ENCODE data around the gene SMARCB1. TPM values are rescaled to one million over a fixed set of nuclear protein-coding genes. Genes with fewer than 3 reads are reported as not detected.
A peak's percentile ranks its signal among the peaks of the same experiment; 100 is the strongest.

The SMARCB1 gene
- total and polyA plus RNA-seq, 5 donors from 2014 or later: 28.3 to 58.4 (median 30.6) TPM

DNA sequence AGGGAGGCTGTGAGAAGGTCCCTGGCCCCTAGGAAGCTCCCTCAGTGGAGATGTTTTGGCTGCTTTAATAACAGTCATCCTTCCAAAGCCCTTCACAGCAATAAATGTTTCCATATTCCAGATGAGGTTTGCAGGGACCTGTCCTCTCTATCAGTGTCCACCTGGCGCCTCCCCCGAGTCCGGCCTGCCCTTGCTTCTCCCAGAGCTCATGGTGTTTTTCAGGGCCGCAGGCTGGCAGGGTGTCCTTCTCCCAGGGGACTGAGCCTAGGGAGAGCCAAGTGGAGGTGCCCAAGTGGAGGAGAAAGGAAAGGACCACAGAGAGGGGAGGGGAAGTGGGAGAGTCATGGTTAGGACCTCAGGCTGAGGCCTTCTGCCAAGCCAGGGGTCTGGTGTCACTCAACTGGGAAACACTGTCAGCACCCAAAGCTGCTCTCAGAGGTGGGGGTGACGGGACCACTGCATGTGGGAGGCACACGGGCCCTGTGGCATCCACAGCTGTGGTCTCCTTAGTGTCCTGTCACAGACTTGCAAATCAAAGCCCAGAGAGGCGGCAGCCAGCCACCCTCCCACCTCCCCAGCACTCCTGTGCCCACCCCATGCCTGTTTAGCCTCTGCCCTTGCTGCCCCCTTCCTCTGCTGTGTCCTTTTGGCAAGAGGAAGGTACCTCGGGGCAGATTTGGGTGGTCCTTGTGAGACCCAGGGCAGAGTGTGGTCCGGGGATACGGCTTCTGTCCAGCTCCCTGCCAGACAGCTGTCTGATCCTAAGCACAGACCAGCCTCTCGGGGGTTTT lies 45.7 kb downstream of the SMARCB1 start:
- no peaks in the 10 kb centered on the region for H3K27me3 Mint-ChIP-seq
- DNase-seq: no peak
- no peak for ATAC-seq (ENCODE audit: low read depth in 2 of 2)
- Histone ChIP-seq H3K36me3 (ENCODE audit: control insufficient read depth, insufficient read depth, low read length) (peaks cover 33% of the 10 kb centered on the region), H3K4me3 (ENCODE audit: low read depth, low read length) (no peak overlapping the region), H3K4me1 (ENCODE audit: control insufficient read depth, insufficient read depth, low read length, poor library complexity, severe bottlenecking) (no peaks in the 10 kb centered on the region), H3K27ac (ENCODE audit: insufficient read depth, low read length, poor library complexity, severe bottlenecking) (no peak overlapping the region), H3K9me3 (ENCODE audit: control insufficient read depth in 2 of 2, low read length in 2 of 2) (no peaks in the 10 kb centered on the region), H3K27me3 (ENCODE audit: control insufficient read depth, insufficient read depth, low read length) (no peaks in the 10 kb centered on the region)
- H3K4me1 Mint-ChIP-seq: peaks cover 7 to 13% (median 9%) of the 10 kb centered on the region in 4 donors
- H3K4me3 Mint-ChIP-seq: peak overlapping the region in 1 of 4 donors; percentile 43
- no peak overlapping the region for H3K27ac Mint-ChIP-seq
- peaks cover 0 to 2% (median 0%) of the 10 kb centered on the region in 7 donors for H3K9me3 Mint-ChIP-seq
- H3K36me3 Mint-ChIP-seq: peaks cover 7% of the 10 kb centered on the region

DNA sequence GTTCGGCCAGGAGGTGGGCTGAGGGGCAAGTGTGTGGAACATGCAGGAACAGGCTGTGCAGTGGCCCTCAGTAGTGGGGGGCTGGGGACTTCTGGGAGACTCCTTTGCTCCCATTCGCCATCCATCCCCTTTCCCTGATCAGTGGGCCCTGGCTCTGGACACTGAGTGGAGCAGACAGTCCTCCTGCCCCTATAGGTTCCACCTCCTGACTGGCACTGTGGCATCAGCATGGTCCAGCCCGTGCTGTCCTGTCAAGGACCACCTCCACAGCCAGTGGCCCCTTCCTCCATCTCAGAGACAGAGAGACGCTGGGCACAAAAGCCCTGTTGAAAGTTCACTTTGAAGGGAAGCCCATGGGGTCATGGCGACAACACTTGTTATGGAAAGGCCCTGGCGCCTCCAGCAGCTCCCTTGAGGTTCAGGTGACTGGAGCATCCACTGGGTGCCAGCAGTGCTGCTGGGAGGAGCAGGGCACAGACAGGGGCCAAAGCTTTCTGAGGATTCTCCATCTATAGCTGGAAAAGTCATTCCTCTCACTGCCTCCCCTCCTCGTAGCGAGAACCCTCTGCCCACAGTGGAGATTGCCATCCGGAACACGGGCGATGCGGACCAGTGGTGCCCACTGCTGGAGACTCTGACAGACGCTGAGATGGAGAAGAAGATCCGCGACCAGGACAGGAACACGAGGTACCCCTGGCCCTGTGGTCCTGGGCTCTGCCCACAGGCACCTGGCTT lies 46.4 kb downstream of the SMARCB1 start:
- ATAC-seq (ENCODE audit: low read depth in 2 of 2): no peak
- H3K27ac Mint-ChIP-seq: no peak overlapping the region
- no peaks in the 10 kb centered on the region for H3K27me3 Mint-ChIP-seq
- DNase-seq: no peak
- peaks cover 6% of the 10 kb centered on the region for H3K4me1 ChIP-seq (ENCODE audit: control insufficient read depth, insufficient read depth, low read length, poor library complexity, severe bottlenecking)
- H3K4me3 Mint-ChIP-seq: no peak overlapping the region
- peaks cover 30% of the 10 kb centered on the region for H3K36me3 ChIP-seq (ENCODE audit: control insufficient read depth, insufficient read depth, low read length)
- no peaks in the 10 kb centered on the region for H3K9me3 ChIP-seq (ENCODE audit: control insufficient read depth in 2 of 2, low read length in 2 of 2)
- peaks cover 0 to 2% (median 0%) of the 10 kb centered on the region in 7 donors for H3K9me3 Mint-ChIP-seq
- H3K4me1 Mint-ChIP-seq: peaks cover 9 to 17% (median 12%) of the 10 kb centered on the region in 4 donors
- no peak overlapping the region for H3K4me3 ChIP-seq (ENCODE audit: low read depth, low read length)
- no peak overlapping the region for H3K27ac ChIP-seq (ENCODE audit: insufficient read depth, low read length, poor library complexity, severe bottlenecking)
- H3K36me3 Mint-ChIP-seq: peaks cover 7% of the 10 kb centered on the region
- H3K27me3 ChIP-seq (ENCODE audit: control insufficient read depth, insufficient read depth, low read length): no peaks in the 10 kb centered on the region

GRCh38 chr22:23833911-23834317 lies 47.1 kb downstream of the SMARCB1 start:
- DNase-seq (no peak), ATAC-seq (ENCODE audit: low read depth in 2 of 2) (no peak)
- H3K27ac Mint-ChIP-seq: no peak overlapping the region
- Histone ChIP-seq H3K27me3 (ENCODE audit: control insufficient read depth, insufficient read depth, low read length) (no peaks in the 10 kb centered on the region), H3K27ac (ENCODE audit: insufficient read depth, low read length, poor library complexity, severe bottlenecking) (no peak overlapping the region), H3K36me3 (ENCODE audit: control insufficient read depth, insufficient read depth, low read length) (peaks cover 30% of the 10 kb centered on the region), H3K4me1 (ENCODE audit: control insufficient read depth, insufficient read depth, low read length, poor library complexity, severe bottlenecking) (peaks cover 9% of the 10 kb centered on the region), H3K9me3 (ENCODE audit: control insufficient read depth in 2 of 2, low read length in 2 of 2) (no peaks in the 10 kb centered on the region), H3K4me3 (ENCODE audit: low read depth, low read length) (no peak overlapping the region)
- peaks cover 9 to 15% (median 14%) of the 10 kb centered on the region in 4 donors for H3K4me1 Mint-ChIP-seq
- H3K9me3 Mint-ChIP-seq: peaks cover 0 to 2% (median 0%) of the 10 kb centered on the region in 7 donors
- H3K27me3 Mint-ChIP-seq: no peaks in the 10 kb centered on the region
- peaks cover 7% of the 10 kb centered on the region for H3K36me3 Mint-ChIP-seq
- H3K4me3 Mint-ChIP-seq: no peak overlapping the region

GRCh38 chr22:23834406-23834792 lies 47.6 kb downstream of the SMARCB1 start:
- Histone ChIP-seq H3K9me3 (ENCODE audit: control insufficient read depth in 2 of 2, low read length in 2 of 2) (no peaks in the 10 kb centered on the region), H3K36me3 (ENCODE audit: control insufficient read depth, insufficient read depth, low read length) (peaks cover 26% of the 10 kb centered on the region), H3K4me1 (ENCODE audit: control insufficient read depth, insufficient read depth, low read length, poor library complexity, severe bottlenecking) (peaks cover 12% of the 10 kb centered on the region), H3K4me3 (ENCODE audit: low read depth, low read length) (no peak overlapping the region), H3K27ac (ENCODE audit: insufficient read depth, low read length, poor library complexity, severe bottlenecking) (no peak overlapping the region), H3K27me3 (ENCODE audit: control insufficient read depth, insufficient read depth, low read length) (no peaks in the 10 kb centered on the region)
- H3K36me3 Mint-ChIP-seq: peaks cover 7% of the 10 kb centered on the region
- no peak for DNase-seq
- no peak overlapping the region for H3K27ac Mint-ChIP-seq
- ATAC-seq (ENCODE audit: low read depth in 2 of 2): no peak
- H3K9me3 Mint-ChIP-seq: peaks cover 0 to 2% (median 0%) of the 10 kb centered on the region in 7 donors
- H3K4me1 Mint-ChIP-seq: peaks cover 9 to 18% (median 14%) of the 10 kb centered on the region in 4 donors
- no peak overlapping the region for H3K4me3 Mint-ChIP-seq
- no peaks in the 10 kb centered on the region for H3K27me3 Mint-ChIP-seq

DNA sequence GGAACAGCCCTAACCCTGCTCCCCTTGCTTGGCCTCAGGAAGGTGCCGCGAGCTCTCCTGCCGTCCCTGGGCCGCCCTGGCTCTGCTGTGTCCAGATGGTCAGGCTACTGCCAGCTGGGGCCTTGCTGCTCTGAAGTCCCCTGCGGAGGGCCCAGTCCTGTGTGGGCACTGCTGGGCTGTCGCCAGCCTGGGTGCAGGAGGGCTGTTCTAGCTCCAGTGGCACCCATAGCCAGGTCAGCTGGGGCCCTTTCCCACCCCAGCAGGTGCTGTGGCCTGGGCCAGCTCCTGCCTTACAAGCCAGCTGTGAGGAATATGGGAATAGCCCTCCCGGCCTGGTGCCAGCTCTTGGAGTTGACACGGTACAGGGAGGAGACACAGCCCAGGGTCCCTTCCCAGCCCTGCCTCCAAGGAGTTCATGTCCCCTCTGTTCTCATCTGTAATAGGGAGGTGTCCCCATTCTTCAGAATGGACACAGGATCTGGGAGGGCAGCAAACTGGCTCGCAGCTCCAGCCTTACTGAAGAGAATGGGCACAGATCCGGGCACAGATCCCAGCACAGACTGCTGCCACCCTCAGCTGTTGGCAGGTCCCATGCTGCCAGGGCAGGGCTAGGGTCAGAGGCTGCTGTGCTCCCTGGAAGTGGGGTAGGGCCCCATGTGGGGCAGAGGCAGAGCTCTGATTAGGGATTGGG lies 48.2 kb downstream of the SMARCB1 start:
- H3K4me3 ChIP-seq (ENCODE audit: low read depth, low read length): no peak overlapping the region
- H3K4me3 Mint-ChIP-seq: no peak overlapping the region
- no peak overlapping the region for H3K27ac ChIP-seq (ENCODE audit: insufficient read depth, low read length, poor library complexity, severe bottlenecking)
- peaks cover 22% of the 10 kb centered on the region for H3K36me3 ChIP-seq (ENCODE audit: control insufficient read depth, insufficient read depth, low read length)
- DNase-seq (no peak), ATAC-seq (ENCODE audit: low read depth in 2 of 2) (no peak)
- H3K9me3 Mint-ChIP-seq: peaks cover 0 to 2% (median 0%) of the 10 kb centered on the region in 7 donors
- H3K4me1 ChIP-seq (ENCODE audit: control insufficient read depth, insufficient read depth, low read length, poor library complexity, severe bottlenecking): peaks cover 16% of the 10 kb centered on the region
- H3K4me1 Mint-ChIP-seq: peaks cover 6 to 21% (median 12%) of the 10 kb centered on the region in 4 donors
- H3K27me3 ChIP-seq (ENCODE audit: control insufficient read depth, insufficient read depth, low read length): no peaks in the 10 kb centered on the region
- H3K27me3 Mint-ChIP-seq: no peaks in the 10 kb centered on the region
- H3K9me3 ChIP-seq (ENCODE audit: control insufficient read depth in 2 of 2, low read length in 2 of 2): no peaks in the 10 kb centered on the region
- H3K36me3 Mint-ChIP-seq: peaks cover 7% of the 10 kb centered on the region
- no peak overlapping the region for H3K27ac Mint-ChIP-seq

- Mint-ChIP-seq H3K4me1 (peaks cover 0 to 21% (median 8%) of the 10 kb centered on the region in 4 donors), H3K9me3 (peaks cover 0 to 2% (median 0%) of the 10 kb centered on the region in 7 donors), H3K27me3 (no peaks in the 10 kb centered on the region), H3K4me3 (peak overlapping the region in 2 of 4 donors; percentile 40 to 58), H3K27ac (peak overlapping the region in 1 of 3 donors; percentile 20), H3K36me3 (peaks cover 4% of the 10 kb centered on the region)
- Histone ChIP-seq H3K4me3 (ENCODE audit: low read depth, low read length) (no peak overlapping the region), H3K27ac (ENCODE audit: insufficient read depth, low read length, poor library complexity, severe bottlenecking) (no peak overlapping the region), H3K4me1 (ENCODE audit: control insufficient read depth, insufficient read depth, low read length, poor library complexity, severe bottlenecking) (peaks cover 16% of the 10 kb centered on the region), H3K9me3 (ENCODE audit: control insufficient read depth in 2 of 2, low read length in 2 of 2) (no peaks in the 10 kb centered on the region), H3K36me3 (ENCODE audit: control insufficient read depth, insufficient read depth, low read length) (peaks cover 22% of the 10 kb centered on the region), H3K27me3 (ENCODE audit: control insufficient read depth, insufficient read depth, low read length) (no peaks in the 10 kb centered on the region)
- ATAC-seq (ENCODE audit: low read depth in 2 of 2) (no peak), DNase-seq (no peak)
These were observed 48.8 kb downstream of the SMARCB1 start for GRCh38 chr22:23835484-23836144.

DNA sequence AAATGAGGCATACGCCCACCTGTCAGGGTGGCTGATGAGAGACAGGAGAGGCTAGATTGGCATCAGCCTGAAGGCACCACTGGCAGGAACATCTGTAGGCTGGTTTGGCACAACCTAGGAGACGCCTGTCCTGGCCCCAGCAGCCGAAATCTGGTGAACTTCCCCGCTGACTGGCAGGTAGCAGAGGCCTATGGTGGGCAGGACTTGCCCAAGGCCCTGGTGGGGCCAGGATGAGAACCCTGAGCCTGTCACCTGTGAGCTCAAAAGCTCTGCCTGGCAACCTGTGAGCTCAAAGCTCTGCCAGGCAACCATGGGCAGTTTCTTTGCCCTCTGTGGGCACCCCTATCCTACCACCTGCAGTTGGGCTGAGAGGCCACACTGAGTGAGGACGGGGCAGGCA lies 49.5 kb downstream of the SMARCB1 start:
- peaks cover 0 to 2% (median 0%) of the 10 kb centered on the region in 7 donors for H3K9me3 Mint-ChIP-seq
- Histone ChIP-seq H3K27ac (ENCODE audit: insufficient read depth, low read length, poor library complexity, severe bottlenecking) (no peak overlapping the region), H3K27me3 (ENCODE audit: control insufficient read depth, insufficient read depth, low read length) (no peaks in the 10 kb centered on the region), H3K36me3 (ENCODE audit: control insufficient read depth, insufficient read depth, low read length) (peaks cover 18% of the 10 kb centered on the region), H3K4me1 (ENCODE audit: control insufficient read depth, insufficient read depth, low read length, poor library complexity, severe bottlenecking) (peaks cover 16% of the 10 kb centered on the region), H3K9me3 (ENCODE audit: control insufficient read depth in 2 of 2, low read length in 2 of 2) (no peaks in the 10 kb centered on the region), H3K4me3 (ENCODE audit: low read depth, low read length) (no peak overlapping the region)
- H3K27me3 Mint-ChIP-seq: peaks cover 5% of the 10 kb centered on the region
- H3K4me3 Mint-ChIP-seq: peak overlapping the region; percentile 4 to 86 (median 48)
- no peak for ATAC-seq (ENCODE audit: low read depth in 2 of 2)
- H3K4me1 Mint-ChIP-seq: peaks cover 0 to 21% (median 8%) of the 10 kb centered on the region in 4 donors
- peaks cover 4% of the 10 kb centered on the region for H3K36me3 Mint-ChIP-seq
- DNase-seq: no peak
- no peak overlapping the region for H3K27ac Mint-ChIP-seq
